MM.1S (cell line): Measurements from ENCODE around the gene CHID1.
A peak's percentile ranks its signal among the peaks of the same experiment; 100 is the strongest.

Experiments used
- DNase-seq: peaks from one replicate; pipeline ENCODE4 v3.0.0-alpha.2; 2015
- H2AFZ ChIP-seq: fragments of 300-600 bp; sonication (generic); 2 replicates; pipeline ENCODE4 v1.6.0; 2016; ENCODE audit warnings: antibody characterized with exemption, low read length
- H3F3A ChIP-seq: fragments of 300-600 bp; sonication (generic); 2 replicates; pipeline ENCODE4 v1.6.1; 2016; ENCODE audit warnings: mild to moderate bottlenecking, antibody characterized with exemption, low read length, moderate library complexity, mixed read lengths; ENCODE audit not compliant: insufficient read depth
- H3K27ac ChIP-seq: fragments of 300-600 bp; sonication (generic); 2 replicates; pipeline ENCODE4 v1.5.1; 2016; ENCODE audit warnings: mild to moderate bottlenecking, low read length
- H3K27me3 ChIP-seq: fragments of 300-600 bp; sonication (generic); replicated peaks from 2 replicates; pipeline ENCODE4 v1.6.0; 2016; ENCODE audit warnings: low read length; ENCODE audit not compliant: insufficient read depth
- H3K36me3 ChIP-seq: fragments of 300-600 bp; sonication (generic); replicated peaks from 2 replicates; pipeline ENCODE4 v1.6.1; 2016; ENCODE audit warnings: mild to moderate bottlenecking, low read length, mixed read lengths; ENCODE audit not compliant: insufficient read depth
- H3K4me1 ChIP-seq: fragments of 300-600 bp; sonication (generic); 2 replicates; pipeline ENCODE4 v1.6.1; 2016; ENCODE audit warnings: low read length, mixed read lengths
- H3K4me2 ChIP-seq: fragments of 300-600 bp; sonication (generic); 2 replicates; pipeline ENCODE4 v1.6.0; 2016; ENCODE audit warnings: low read depth, low read length
- H3K4me3 ChIP-seq: fragments of 300-600 bp; sonication (generic); 2 replicates; pipeline ENCODE4 v1.5.1; 2016; ENCODE audit warnings: low read length, mixed read lengths
- H3K79me2 ChIP-seq: fragments of 300-600 bp; sonication (generic); 2 replicates; pipeline ENCODE4 v1.6.1; 2016; ENCODE audit warnings: mixed run types, low read length, mixed read lengths
- H3K9ac ChIP-seq: fragments of 300-600 bp; sonication (generic); 2 replicates; pipeline ENCODE4 v1.6.1; 2016; ENCODE audit warnings: low read length, mixed read lengths
- H3K9me2 ChIP-seq: fragments of 300-600 bp; sonication (generic); replicated peaks from 2 replicates; pipeline ENCODE4 v1.6.1; 2016; ENCODE audit warnings: mild to moderate bottlenecking, low read length, mixed read lengths; ENCODE audit not compliant: insufficient read depth
- H3K9me3 ChIP-seq: fragments of 300-600 bp; sonication (generic); replicated peaks from 2 replicates; pipeline ENCODE4 v1.6.1; 2016; ENCODE audit warnings: mild to moderate bottlenecking, low read length, mixed read lengths; ENCODE audit not compliant: insufficient read depth
- H4K20me1 ChIP-seq: fragments of 300-600 bp; sonication (generic); 2 replicates; pipeline ENCODE4 v1.6.1; 2016; ENCODE audit warnings: mild to moderate bottlenecking, low read length, moderate library complexity, mixed read lengths; ENCODE audit not compliant: insufficient read depth
- EZH2 ChIP-seq: fragments of 300-600 bp; sonication (generic); optimal IDR thresholded peaks from 2 replicates; pipeline ENCODE3; 2017; ENCODE audit warnings: low read depth, mild to moderate bottlenecking, antibody characterized with exemption, low read length, mixed read lengths
- EZH2phosphoT487 ChIP-seq: fragments of 300-600 bp; sonication (generic); IDR thresholded peaks from 2 replicates; pipeline ENCODE4 v1.6.1; 2018; ENCODE audit warnings: antibody characterized with exemption, low read length
- TF ChIP-seq, protein P1 (sequence below): fragments of 300-600 bp; sonication (generic); IDR thresholded peaks from 2 replicates; pipeline ENCODE4 v1.5.1; 2016; ENCODE audit warnings: antibody characterized with exemption, low read length, mixed read lengths

The CHID1 gene

DNA sequence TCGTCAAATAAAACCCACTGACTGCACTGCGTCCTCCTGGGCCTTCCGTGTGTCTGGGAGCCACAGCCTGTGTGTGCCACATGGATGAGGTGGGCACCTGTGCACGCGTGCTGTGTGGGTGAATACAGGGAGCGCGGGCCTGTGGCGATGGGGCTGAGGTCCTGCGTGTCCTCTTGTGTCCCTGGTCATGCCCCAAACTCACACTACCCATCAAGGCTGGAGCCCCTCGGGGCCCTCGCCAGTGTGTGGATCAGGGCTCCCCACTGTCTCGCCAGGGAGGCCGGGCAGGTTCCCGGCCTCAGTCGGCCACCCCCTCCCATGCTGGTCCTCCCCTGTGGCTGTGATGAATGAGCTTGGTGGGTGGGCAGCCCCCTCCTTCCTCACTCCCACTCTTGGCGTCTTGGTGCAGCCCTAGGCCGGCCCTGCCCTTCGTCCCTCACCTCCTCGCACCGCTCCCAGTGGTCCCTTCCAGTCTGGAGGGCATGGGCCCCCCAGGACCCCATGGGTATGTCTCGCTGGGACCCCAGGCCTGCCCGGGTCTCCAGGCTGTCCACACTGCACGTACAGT, 78.6 kb downstream of the CHID1 start:
- no peaks in the 10 kb centered on the region for H3K9me2 ChIP-seq
- H3K36me3 ChIP-seq: no peaks in the 10 kb centered on the region
- H3K4me2 ChIP-seq: peak overlapping the region; percentile 90
- H3K4me1 ChIP-seq: peaks cover 21% of the 10 kb centered on the region
- H3K9ac ChIP-seq: peak overlapping the region; percentile 50; the same call in 1 of the 2 replicates
- H3K27me3 ChIP-seq: peaks cover 15% of the 10 kb centered on the region
- H3K9me3 ChIP-seq: no peaks in the 10 kb centered on the region
- no peak overlapping the region for H3K27ac ChIP-seq
- H3F3A ChIP-seq: peaks cover 5% of the 10 kb centered on the region; the same call in 1 of the 2 replicates
- peaks cover 6% of the 10 kb centered on the region for H3K79me2 ChIP-seq
- peak overlapping the region; percentile 70 for H3K4me3 ChIP-seq
- TF ChIP-seq, protein P1, sequence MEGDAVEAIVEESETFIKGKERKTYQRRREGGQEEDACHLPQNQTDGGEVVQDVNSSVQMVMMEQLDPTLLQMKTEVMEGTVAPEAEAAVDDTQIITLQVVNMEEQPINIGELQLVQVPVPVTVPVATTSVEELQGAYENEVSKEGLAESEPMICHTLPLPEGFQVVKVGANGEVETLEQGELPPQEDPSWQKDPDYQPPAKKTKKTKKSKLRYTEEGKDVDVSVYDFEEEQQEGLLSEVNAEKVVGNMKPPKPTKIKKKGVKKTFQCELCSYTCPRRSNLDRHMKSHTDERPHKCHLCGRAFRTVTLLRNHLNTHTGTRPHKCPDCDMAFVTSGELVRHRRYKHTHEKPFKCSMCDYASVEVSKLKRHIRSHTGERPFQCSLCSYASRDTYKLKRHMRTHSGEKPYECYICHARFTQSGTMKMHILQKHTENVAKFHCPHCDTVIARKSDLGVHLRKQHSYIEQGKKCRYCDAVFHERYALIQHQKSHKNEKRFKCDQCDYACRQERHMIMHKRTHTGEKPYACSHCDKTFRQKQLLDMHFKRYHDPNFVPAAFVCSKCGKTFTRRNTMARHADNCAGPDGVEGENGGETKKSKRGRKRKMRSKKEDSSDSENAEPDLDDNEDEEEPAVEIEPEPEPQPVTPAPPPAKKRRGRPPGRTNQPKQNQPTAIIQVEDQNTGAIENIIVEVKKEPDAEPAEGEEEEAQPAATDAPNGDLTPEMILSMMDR: no peak
- TF ChIP-seq EZH2 (no peak), EZH2phosphoT487 (no peak)
- no peaks in the 10 kb centered on the region for H4K20me1 ChIP-seq
- DNase-seq: no peak
- H2AFZ ChIP-seq: peak overlapping the region; percentile 78

DNA sequence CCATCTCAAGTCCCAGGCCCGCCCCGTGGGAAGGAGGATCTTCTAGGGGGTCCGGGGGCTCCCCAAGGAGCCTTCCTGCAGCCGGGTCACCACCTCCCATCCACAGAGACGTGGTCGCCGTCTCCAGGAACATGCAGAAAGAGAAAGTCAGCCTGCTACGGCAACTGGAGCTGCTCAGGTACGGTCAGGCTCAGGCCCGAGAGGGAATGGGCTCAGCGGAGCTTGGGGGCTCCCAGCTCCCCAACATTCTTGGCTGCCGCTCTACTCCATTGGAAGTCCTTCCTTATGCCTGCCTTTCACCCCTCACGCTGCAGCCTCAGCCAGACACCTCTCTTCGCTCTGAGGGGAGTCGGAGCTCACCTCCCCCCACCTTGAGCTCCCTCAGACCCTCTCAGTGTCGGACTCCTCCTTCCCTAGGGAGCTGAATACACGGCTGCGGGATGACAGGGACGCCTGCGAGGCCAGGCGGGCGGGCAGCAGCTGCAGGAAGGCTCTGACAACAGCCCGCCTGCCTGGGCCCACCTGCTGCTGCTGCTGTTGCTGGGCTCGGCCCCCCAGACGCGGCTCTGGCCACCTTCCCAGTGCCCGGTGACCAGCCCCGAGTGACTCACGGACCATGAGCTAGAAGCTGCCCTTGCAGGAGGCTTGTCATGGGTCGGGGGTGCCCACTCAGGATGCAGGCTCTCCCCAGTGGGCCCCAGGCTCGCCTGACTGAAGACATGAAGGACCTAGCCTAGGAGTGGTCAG, 79.3 kb downstream of the CHID1 start:
- no peak overlapping the region for H3K27ac ChIP-seq
- H3K9ac ChIP-seq: no peak overlapping the region
- H4K20me1 ChIP-seq: no peaks in the 10 kb centered on the region
- H3F3A ChIP-seq: peaks cover 8% of the 10 kb centered on the region
- H3K4me3 ChIP-seq: no peak overlapping the region
- H3K9me3 ChIP-seq: no peaks in the 10 kb centered on the region
- no peaks in the 10 kb centered on the region for H3K36me3 ChIP-seq
- no peak for DNase-seq
- TF ChIP-seq EZH2 (no peak), EZH2phosphoT487 (no peak)
- TF ChIP-seq, protein P1: no peak
- H2AFZ ChIP-seq: no peak overlapping the region
- H3K4me1 ChIP-seq: peaks cover 24% of the 10 kb centered on the region
- no peaks in the 10 kb centered on the region for H3K9me2 ChIP-seq
- peaks cover 6% of the 10 kb centered on the region for H3K79me2 ChIP-seq
- H3K27me3 ChIP-seq: peaks cover 15% of the 10 kb centered on the region
- peak overlapping the region; percentile 85; the same call in 1 of the 2 replicates for H3K4me2 ChIP-seq

DNA sequence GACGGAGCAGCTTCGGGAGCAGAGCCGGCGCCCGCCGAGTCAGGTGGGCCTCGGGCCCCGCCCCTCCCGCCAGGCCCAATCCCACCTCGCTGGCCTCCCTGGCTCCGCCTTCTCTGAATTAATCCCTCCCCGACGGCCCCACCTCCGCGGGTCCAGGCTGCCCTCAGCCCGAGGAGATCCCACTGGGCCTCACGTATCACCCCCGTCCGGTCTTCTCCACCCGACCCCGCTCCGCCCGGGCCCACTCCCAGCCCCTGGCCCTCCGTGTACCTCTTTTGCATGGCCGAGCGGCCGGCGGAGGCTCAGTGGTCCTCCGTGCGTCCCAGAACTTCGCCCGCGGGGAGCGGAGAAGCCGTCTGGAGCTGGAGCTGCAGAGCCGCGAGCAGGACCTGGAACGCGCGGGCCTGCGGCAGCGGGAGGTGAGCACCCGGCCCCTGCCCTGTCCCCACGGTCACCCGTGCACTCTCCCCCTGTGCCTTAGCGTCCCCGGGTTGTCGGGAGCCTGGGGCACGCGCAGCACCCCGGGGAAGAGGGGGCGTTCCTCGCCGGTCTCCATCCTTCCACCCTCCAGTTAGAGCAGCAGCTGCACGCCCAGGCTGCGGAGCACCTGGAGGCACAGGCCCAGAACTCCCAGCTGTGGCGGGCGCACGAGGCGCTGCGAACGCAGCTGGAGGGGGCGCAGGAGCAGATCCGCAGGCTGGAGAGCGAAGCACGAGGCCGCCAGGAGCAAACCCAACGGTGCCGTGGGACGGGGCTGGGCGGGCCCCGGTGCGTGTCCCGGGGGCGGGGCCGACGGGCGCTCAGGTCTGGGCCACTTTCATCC, 80.1 kb downstream of the CHID1 start:
- DNase-seq: peak; percentile 48
- Histone ChIP-seq H3K79me2 (peaks cover 6% of the 10 kb centered on the region), H3K27ac (no peak overlapping the region), H2AFZ (peak overlapping the region; percentile 15; the same call in 1 of the 2 replicates), H3K4me3 (peak overlapping the region; percentile 47), H4K20me1 (no peaks in the 10 kb centered on the region), H3K4me1 (peaks cover 25% of the 10 kb centered on the region), H3K36me3 (no peaks in the 10 kb centered on the region), H3F3A (peaks cover 8% of the 10 kb centered on the region), H3K27me3 (peaks cover 15% of the 10 kb centered on the region), H3K4me2 (peak overlapping the region; percentile 85; the same call in 1 of the 2 replicates), H3K9me2 (no peaks in the 10 kb centered on the region), H3K9ac (no peak overlapping the region), H3K9me3 (no peaks in the 10 kb centered on the region)
- TF ChIP-seq, protein P1: no peak
- no peak for TF ChIP-seq EZH2
- no peak for TF ChIP-seq EZH2phosphoT487
